ENCODE data around the gene PPP2R2D.

DNA sequence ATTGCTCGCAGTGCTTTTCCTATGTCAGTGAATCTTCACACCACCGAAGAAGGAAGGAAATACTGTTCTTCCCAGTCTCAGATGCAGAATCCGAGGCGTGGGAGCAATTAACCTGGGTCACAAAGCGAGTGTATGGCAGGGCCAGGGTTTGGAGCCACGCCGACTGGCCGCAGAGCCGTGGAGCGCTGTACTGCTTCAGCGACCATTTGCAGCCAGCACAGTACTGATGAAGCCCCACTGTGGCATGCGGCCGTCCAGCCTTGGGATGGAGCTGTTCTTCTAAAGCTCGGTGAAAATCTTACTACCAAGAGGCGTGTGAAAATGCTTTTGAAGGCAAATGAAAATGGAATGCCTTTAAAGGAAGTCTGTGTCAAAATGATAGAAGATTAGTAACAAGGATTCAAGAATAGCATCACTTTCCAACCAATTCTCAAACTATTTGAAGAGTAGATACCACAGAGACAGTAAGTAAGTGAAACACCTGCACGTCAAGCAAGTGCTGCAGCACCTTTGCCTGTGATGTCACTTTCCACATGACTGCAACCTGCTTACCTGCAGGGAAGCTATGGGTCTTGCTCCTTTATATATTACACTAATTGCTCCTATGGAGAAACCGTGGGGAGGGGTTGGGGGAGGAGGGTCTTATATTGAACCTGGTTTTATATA, 4.9 kb downstream of the PPP2R2D start:
- TF ChIP-seq, protein P1, sequence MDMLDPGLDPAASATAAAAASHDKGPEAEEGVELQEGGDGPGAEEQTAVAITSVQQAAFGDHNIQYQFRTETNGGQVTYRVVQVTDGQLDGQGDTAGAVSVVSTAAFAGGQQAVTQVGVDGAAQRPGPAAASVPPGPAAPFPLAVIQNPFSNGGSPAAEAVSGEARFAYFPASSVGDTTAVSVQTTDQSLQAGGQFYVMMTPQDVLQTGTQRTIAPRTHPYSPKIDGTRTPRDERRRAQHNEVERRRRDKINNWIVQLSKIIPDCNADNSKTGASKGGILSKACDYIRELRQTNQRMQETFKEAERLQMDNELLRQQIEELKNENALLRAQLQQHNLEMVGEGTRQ (IDR thresholded peaks at IDR 0.05; ENCODE audit: borderline replicate concordance, low read depth, low read length), result no peak
- TF ChIP-seq POLR2AphosphoS5 (IDR thresholded peaks at IDR 0.05; ENCODE audit: low read depth, low read length) (no peak), RAD21 (IDR thresholded peaks at IDR 0.05; ENCODE audit: low read length) (no peak), SMC3 (IDR thresholded peaks at IDR 0.05; ENCODE audit: low read depth, low read length) (no peak), EZH2phosphoT487 (IDR thresholded peaks at IDR 0.05; ENCODE audit: borderline replicate concordance, low read depth) (no peak), SIN3A (IDR thresholded peaks at IDR 0.05; ENCODE audit: borderline replicate concordance, low read depth, low read length) (no peak), EP300 (IDR thresholded peaks at IDR 0.05; ENCODE audit: borderline replicate concordance in 1 of 2, low read depth in 1 of 2, low read length in 1 of 2) (no peak), JUND (IDR thresholded peaks at IDR 0.05) (no peak), RCOR1 (IDR thresholded peaks at IDR 0.05; ENCODE audit: low read length) (no peak)
- TF ChIP-seq, protein P2, sequence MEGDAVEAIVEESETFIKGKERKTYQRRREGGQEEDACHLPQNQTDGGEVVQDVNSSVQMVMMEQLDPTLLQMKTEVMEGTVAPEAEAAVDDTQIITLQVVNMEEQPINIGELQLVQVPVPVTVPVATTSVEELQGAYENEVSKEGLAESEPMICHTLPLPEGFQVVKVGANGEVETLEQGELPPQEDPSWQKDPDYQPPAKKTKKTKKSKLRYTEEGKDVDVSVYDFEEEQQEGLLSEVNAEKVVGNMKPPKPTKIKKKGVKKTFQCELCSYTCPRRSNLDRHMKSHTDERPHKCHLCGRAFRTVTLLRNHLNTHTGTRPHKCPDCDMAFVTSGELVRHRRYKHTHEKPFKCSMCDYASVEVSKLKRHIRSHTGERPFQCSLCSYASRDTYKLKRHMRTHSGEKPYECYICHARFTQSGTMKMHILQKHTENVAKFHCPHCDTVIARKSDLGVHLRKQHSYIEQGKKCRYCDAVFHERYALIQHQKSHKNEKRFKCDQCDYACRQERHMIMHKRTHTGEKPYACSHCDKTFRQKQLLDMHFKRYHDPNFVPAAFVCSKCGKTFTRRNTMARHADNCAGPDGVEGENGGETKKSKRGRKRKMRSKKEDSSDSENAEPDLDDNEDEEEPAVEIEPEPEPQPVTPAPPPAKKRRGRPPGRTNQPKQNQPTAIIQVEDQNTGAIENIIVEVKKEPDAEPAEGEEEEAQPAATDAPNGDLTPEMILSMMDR (IDR thresholded peaks at IDR 0.05), result no peak
- TF ChIP-seq, protein P3, sequence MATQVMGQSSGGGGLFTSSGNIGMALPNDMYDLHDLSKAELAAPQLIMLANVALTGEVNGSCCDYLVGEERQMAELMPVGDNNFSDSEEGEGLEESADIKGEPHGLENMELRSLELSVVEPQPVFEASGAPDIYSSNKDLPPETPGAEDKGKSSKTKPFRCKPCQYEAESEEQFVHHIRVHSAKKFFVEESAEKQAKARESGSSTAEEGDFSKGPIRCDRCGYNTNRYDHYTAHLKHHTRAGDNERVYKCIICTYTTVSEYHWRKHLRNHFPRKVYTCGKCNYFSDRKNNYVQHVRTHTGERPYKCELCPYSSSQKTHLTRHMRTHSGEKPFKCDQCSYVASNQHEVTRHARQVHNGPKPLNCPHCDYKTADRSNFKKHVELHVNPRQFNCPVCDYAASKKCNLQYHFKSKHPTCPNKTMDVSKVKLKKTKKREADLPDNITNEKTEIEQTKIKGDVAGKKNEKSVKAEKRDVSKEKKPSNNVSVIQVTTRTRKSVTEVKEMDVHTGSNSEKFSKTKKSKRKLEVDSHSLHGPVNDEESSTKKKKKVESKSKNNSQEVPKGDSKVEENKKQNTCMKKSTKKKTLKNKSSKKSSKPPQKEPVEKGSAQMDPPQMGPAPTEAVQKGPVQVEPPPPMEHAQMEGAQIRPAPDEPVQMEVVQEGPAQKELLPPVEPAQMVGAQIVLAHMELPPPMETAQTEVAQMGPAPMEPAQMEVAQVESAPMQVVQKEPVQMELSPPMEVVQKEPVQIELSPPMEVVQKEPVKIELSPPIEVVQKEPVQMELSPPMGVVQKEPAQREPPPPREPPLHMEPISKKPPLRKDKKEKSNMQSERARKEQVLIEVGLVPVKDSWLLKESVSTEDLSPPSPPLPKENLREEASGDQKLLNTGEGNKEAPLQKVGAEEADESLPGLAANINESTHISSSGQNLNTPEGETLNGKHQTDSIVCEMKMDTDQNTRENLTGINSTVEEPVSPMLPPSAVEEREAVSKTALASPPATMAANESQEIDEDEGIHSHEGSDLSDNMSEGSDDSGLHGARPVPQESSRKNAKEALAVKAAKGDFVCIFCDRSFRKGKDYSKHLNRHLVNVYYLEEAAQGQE (IDR thresholded peaks at IDR 0.05; ENCODE audit: low read depth, low read length), result no peak
- TF ChIP-seq, protein P4, sequence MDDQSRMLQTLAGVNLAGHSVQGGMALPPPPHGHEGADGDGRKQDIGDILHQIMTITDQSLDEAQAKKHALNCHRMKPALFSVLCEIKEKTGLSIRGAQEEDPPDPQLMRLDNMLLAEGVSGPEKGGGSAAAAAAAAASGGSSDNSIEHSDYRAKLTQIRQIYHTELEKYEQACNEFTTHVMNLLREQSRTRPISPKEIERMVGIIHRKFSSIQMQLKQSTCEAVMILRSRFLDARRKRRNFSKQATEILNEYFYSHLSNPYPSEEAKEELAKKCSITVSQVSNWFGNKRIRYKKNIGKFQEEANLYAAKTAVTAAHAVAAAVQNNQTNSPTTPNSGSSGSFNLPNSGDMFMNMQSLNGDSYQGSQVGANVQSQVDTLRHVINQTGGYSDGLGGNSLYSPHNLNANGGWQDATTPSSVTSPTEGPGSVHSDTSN (IDR thresholded peaks at IDR 0.05), result no peak

Data from SK-N-SH (cell line).